GM12878 (cell line): ENCODE data around the gene CHCHD6. TPM values are rescaled to one million over a fixed set of nuclear protein-coding genes. Genes with fewer than 3 reads are reported as not detected.

ENCODE experiments used
- ATF7 ChIP-seq: fragments of 450-650 bp; IDR thresholded peaks from 2 replicates; pipeline ENCODE4 v1.6.1; 2016; ENCODE audit warnings: low read depth, mild to moderate bottlenecking
- BMI1 ChIP-seq: fragments of 450-650 bp; IDR thresholded peaks from 2 replicates; pipeline ENCODE4 v1.6.1; 2016; ENCODE audit warnings: mild to moderate bottlenecking, moderate library complexity, borderline replicate concordance
- CEBPB ChIP-seq, 2 experiments: fragments of 150-350 bp in 1 of 2; IDR thresholded peaks; 2 replicates each; pipeline ENCODE4 v1.6.1; 2012 to 2014; ENCODE audit warnings: low read depth in 2 of 2, low read length in 2 of 2, borderline replicate concordance in 1 of 2, inconsistent platforms in 1 of 2
- EP300 ChIP-seq, 2 experiments: fragments of 150-350 bp in 1 of 2; IDR thresholded peaks; 2 replicates each; pipeline ENCODE4 v1.6.1; 2011 to 2012; ENCODE audit warnings: low read depth in 2 of 2, low read length in 2 of 2, borderline replicate concordance in 1 of 2, improper control_type of control experiment in 1 of 2, inconsistent platforms in 1 of 2; ENCODE audit not compliant: control insufficient read depth in 1 of 2
- ESRRA ChIP-seq: IDR thresholded peaks from 2 replicates; pipeline ENCODE4 v1.6.1; 2012; ENCODE audit warnings: mild to moderate bottlenecking, low read length, improper control_type of control experiment
- HDGF ChIP-seq: fragments of 450-650 bp; IDR thresholded peaks from 2 replicates; pipeline ENCODE4 v1.6.1; 2016; ENCODE audit warnings: antibody characterized with exemption
- KLF5 ChIP-seq: fragments of 450-650 bp; IDR thresholded peaks from 2 replicates; pipeline ENCODE4 v1.6.1; 2014; ENCODE audit warnings: mild to moderate bottlenecking; ENCODE audit not compliant: partially characterized antibody
- LARP7 ChIP-seq: fragments of 450-650 bp; IDR thresholded peaks from 2 replicates; pipeline ENCODE4 v1.6.1; 2017; ENCODE audit warnings: mild to moderate bottlenecking
- MEF2A ChIP-seq: IDR thresholded peaks from 2 replicates; pipeline ENCODE4 v1.6.1; 2011; ENCODE audit warnings: low read depth, mild to moderate bottlenecking, low read length, moderate library complexity; ENCODE audit not compliant: insufficient read depth
- MTA2 ChIP-seq: fragments of 450-650 bp; IDR thresholded peaks from 2 replicates; pipeline ENCODE4 v1.6.1; 2016; ENCODE audit warnings: low read depth, mild to moderate bottlenecking, moderate library complexity
- NFYB ChIP-seq: IDR thresholded peaks from 2 replicates; pipeline ENCODE4 v1.6.1; 2011; ENCODE audit warnings: low read depth, mild to moderate bottlenecking, low read length, improper control_type of control experiment, moderate library complexity; ENCODE audit not compliant: insufficient read depth
- NR2C2 ChIP-seq: IDR thresholded peaks from 2 replicates; pipeline ENCODE4 v1.6.1; 2011; ENCODE audit warnings: borderline replicate concordance, low read depth; ENCODE audit not compliant: control insufficient read depth, insufficient read length
- RAD51 ChIP-seq: fragments of 450-650 bp; IDR thresholded peaks from 2 replicates; pipeline ENCODE4 v1.6.1; 2016; ENCODE audit warnings: moderate library complexity, mild to moderate bottlenecking, inconsistent platforms
- RB1 ChIP-seq: fragments of 450-650 bp; formaldehyde crosslinking; IDR thresholded peaks from 2 replicates; pipeline ENCODE4 v1.6.1; 2017; ENCODE audit warnings: mild to moderate bottlenecking, borderline replicate concordance
- RCOR1 ChIP-seq: conservative IDR thresholded peaks from 2 replicates; pipeline ENCODE4 v1.6.1; 2012; ENCODE audit warnings: low read depth, low read length, improper control_type of control experiment
- SKIL ChIP-seq: fragments of 450-650 bp; IDR thresholded peaks from 2 replicates; pipeline ENCODE4 v1.6.1; 2017; ENCODE audit warnings: mild to moderate bottlenecking, low read depth, inconsistent platforms; ENCODE audit not compliant: poor library complexity, severe bottlenecking
- SRF ChIP-seq, 2 experiments: IDR thresholded peaks; 2 replicates each; pipeline ENCODE4 v1.6.1; 2011; ENCODE audit warnings: low read depth in 2 of 2, low read length in 2 of 2, mild to moderate bottlenecking in 1 of 2, moderate library complexity in 1 of 2
- STAT3 ChIP-seq: IDR thresholded peaks from 2 replicates; pipeline ENCODE4 v1.6.1; 2011; ENCODE audit warnings: low read depth, low read length, improper control_type of control experiment
- SUPT20H ChIP-seq: IDR thresholded peaks from 2 replicates; pipeline ENCODE4 v1.6.1; 2011; ENCODE audit warnings: low read depth, mild to moderate bottlenecking, low read length, moderate library complexity, borderline replicate concordance; ENCODE audit not compliant: control insufficient read depth
- TAF1 ChIP-seq: IDR thresholded peaks from 2 replicates; pipeline ENCODE4 v1.6.1; 2011; ENCODE audit warnings: mild to moderate bottlenecking, low read depth, low read length, borderline replicate concordance
- ZNF24 ChIP-seq: fragments of 450-650 bp; IDR thresholded peaks from 2 replicates; pipeline ENCODE4 v1.6.1; 2017; ENCODE audit warnings: antibody characterized with exemption, mild to moderate bottlenecking
- polyA plus RNA-seq, 11 experiments: library from polyadenylated mRNA; depleted of rRNA in 4 of 11; unstranded in 6 of 11; stranded (reverse) in 5 of 11; fragments of >200 nt; fragmentation: Nextera tagmentation in 4 of 11; fragmentation: Illumina TruSeq in 1 of 11; extraction: Ambion mirVana in 4 of 11; extraction: Trizol in 1 of 11; gene quantifications; 1 replicate in 1 of 11; 2 replicates in 10 of 11; pipeline versions ENCODE4 v1.2.1 to v1.2.3, GENCODE V29; 2011 to 2016; ENCODE audit warnings: inconsistent platforms in 2 of 11, missing spikeins in 2 of 11, low read depth in 1 of 11
- total RNA-seq, 4 experiments: library from RNA; depleted of rRNA in 3 of 4; stranded (reverse); fragments of >200 nt in 3 of 4; fragmentation: Illumina TruSeq in 1 of 4; extraction: Trizol in 1 of 4; gene quantifications; 2 replicates each; pipeline versions ENCODE4 v1.2.1 to v1.2.3, GENCODE V29; 2013 to 2021
- TF ChIP-seq, protein P1 (sequence below): fragments of 450-650 bp; formaldehyde crosslinking; IDR thresholded peaks from 2 replicates; pipeline ENCODE4 v1.4.0; 2020; ENCODE audit warnings: mild to moderate bottlenecking, moderate library complexity

Gene CHCHD6
- total and polyA plus RNA-seq, 10 of the 15 experiments (the other 5 are each of a cell fraction or from before 2014, with no cell fraction given): 2.7 to 16.7 (median 12.3) TPM

DNA sequence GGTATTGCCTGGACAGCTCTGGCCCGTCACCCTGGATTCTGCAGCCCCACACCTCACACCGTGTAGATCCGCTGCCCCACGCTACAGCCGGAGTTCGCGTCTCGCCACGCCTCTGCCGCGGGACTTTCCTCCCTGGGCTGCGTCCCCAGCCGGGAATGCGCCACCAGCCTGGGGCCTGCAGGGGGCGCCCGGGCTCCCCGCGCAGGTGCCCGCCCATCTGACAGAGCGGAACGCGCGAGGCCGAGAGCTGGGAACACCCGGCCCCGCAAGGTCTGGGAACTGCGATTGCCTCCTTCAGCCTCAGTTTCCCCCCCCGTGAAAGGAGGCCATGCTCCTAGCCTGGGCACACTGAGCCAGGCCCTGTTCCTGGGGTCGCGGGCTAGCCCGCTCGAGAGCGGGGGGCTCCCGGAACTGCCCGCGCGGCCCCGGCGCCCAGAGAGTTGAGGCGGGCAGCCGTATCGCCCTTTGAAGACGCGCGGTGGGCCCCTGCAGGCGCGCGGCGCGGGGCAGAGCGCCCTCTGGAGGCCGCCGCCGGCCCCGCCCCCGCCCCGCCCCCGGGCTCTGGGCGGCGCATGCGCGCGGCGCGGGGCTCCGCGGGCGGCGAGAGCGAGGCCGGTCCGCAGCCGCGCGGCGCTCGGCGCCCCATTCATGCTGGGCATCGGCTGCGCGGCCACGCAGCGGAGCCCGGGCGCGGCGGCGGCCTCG, 278.6 kb downstream of the CHCHD6 start, which contains the start of gene PLXNA1 (continued):
- TF ChIP-seq SKIL: no peak
- no peak for TF ChIP-seq NFYB
- TF ChIP-seq BMI1: no peak
- TF ChIP-seq RAD51: no peak
- no peak for TF ChIP-seq MEF2A
- TF ChIP-seq ESRRA: no peak
- TF ChIP-seq ZNF24: no peak
- TF ChIP-seq LARP7: peak; percentile 93
- TF ChIP-seq SRF (IDR thresholded peaks at IDR 0.05; ENCODE audit: low read depth in 2 of 2, low read length in 2 of 2): no peak
- 0 out of 2 replicates have a peak, but pooled peaks have one; percentile 13 for TF ChIP-seq TAF1
- TF ChIP-seq ATF7: no peak
- no peak for TF ChIP-seq CEBPB (IDR thresholded peaks at IDR 0.05; ENCODE audit: borderline replicate concordance in 1 of 2, low read depth in 2 of 2, low read length in 2 of 2)
- TF ChIP-seq, protein P1, sequence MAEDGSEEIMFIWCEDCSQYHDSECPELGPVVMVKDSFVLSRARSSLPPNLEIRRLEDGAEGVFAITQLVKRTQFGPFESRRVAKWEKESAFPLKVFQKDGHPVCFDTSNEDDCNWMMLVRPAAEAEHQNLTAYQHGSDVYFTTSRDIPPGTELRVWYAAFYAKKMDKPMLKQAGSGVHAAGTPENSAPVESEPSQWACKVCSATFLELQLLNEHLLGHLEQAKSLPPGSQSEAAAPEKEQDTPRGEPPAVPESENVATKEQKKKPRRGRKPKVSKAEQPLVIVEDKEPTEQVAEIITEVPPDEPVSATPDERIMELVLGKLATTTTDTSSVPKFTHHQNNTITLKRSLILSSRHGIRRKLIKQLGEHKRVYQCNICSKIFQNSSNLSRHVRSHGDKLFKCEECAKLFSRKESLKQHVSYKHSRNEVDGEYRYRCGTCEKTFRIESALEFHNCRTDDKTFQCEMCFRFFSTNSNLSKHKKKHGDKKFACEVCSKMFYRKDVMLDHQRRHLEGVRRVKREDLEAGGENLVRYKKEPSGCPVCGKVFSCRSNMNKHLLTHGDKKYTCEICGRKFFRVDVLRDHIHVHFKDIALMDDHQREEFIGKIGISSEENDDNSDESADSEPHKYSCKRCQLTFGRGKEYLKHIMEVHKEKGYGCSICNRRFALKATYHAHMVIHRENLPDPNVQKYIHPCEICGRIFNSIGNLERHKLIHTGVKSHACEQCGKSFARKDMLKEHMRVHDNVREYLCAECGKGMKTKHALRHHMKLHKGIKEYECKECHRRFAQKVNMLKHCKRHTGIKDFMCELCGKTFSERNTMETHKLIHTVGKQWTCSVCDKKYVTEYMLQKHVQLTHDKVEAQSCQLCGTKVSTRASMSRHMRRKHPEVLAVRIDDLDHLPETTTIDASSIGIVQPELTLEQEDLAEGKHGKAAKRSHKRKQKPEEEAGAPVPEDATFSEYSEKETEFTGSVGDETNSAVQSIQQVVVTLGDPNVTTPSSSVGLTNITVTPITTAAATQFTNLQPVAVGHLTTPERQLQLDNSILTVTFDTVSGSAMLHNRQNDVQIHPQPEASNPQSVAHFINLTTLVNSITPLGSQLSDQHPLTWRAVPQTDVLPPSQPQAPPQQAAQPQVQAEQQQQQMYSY (CRISPR knock-in tag): no peak
- 0 out of 2 replicates have a peak, but pooled peaks have one; percentile 36 for TF ChIP-seq RCOR1
- TF ChIP-seq EP300 (IDR thresholded peaks at IDR 0.05; ENCODE audit: borderline replicate concordance in 1 of 2, control insufficient read depth in 1 of 2, low read depth in 2 of 2, low read length in 2 of 2): no peak
- no peak for TF ChIP-seq STAT3
- no peak for TF ChIP-seq SUPT20H
- no peak for TF ChIP-seq KLF5
- no peak; the same call in 1 of the 2 replicates for TF ChIP-seq HDGF
- no peak for TF ChIP-seq NR2C2
- TF ChIP-seq RB1: peak; percentile 92; the same call in 1 of the 2 replicates
- TF ChIP-seq MTA2: no peak
